Inflammatory macrophage treated with lipopolysaccharide for 1 hour (primary cell): ENCODE data around the gene MSI2.

Source experiments
- DNase-seq, 2 donors: peaks; one replicate each; pipeline ENCODE4 v3.0.0-alpha.2; 2020 to 2022

MSI2 gene

GRCh38 chr17:57589151-57590034 lies 333.1 kb downstream of the MSI2 start:
- no peak for DNase-seq

- DNase-seq: no peak
These were observed 337.6 kb downstream of the MSI2 start for GRCh38 chr17:57593739-57594462.

- DNase-seq: no peak
These were observed 338.4 kb downstream of the MSI2 start for GRCh38 chr17:57594767-57595166.

GRCh38 chr17:57595426-57595825 lies 339.1 kb downstream of the MSI2 start:
- no peak for DNase-seq

GRCh38 chr17:57595947-57596695 lies 339.8 kb downstream of the MSI2 start:
- no peak for DNase-seq

- DNase-seq: no peak
These were observed 340.8 kb downstream of the MSI2 start for GRCh38 chr17:57597101-57597500.

- peak; percentile 49 to 75 for DNase-seq
These were observed 341.5 kb downstream of the MSI2 start for GRCh38 chr17:57597531-57598453.

- peak; percentile 62 to 69 for DNase-seq
These were observed 343.1 kb downstream of the MSI2 start for GRCh38 chr17:57599271-57600045.

GRCh38 chr17:57600074-57600473 lies 343.8 kb downstream of the MSI2 start:
- no peak for DNase-seq

- no peak for DNase-seq
These were observed 344.9 kb downstream of the MSI2 start for GRCh38 chr17:57601143-57601735.

GRCh38 chr17:57602896-57603295 lies 346.6 kb downstream of the MSI2 start:
- no peak for DNase-seq

- DNase-seq: no peak
These were observed 347.2 kb downstream of the MSI2 start for GRCh38 chr17:57603546-57603945.

GRCh38 chr17:57603978-57604377 lies 347.7 kb downstream of the MSI2 start:
- DNase-seq: peak; percentile 64 to 65

GRCh38 chr17:57604771-57605674 lies 348.7 kb downstream of the MSI2 start:
- no peak for DNase-seq

- DNase-seq: peak; percentile 52 to 64
These were observed 349.4 kb downstream of the MSI2 start for GRCh38 chr17:57605675-57606105.

GRCh38 chr17:57606111-57606875 lies 350.0 kb downstream of the MSI2 start:
- no peak for DNase-seq

- DNase-seq: no peak
These were observed 351.3 kb downstream of the MSI2 start for GRCh38 chr17:57607553-57608120.

GRCh38 chr17:57608369-57609124 lies 352.2 kb downstream of the MSI2 start:
- DNase-seq: no peak
